GM19452 (cell line): ENCODE data around the gene SLC12A3.

Experiments used
- ATAC-seq: cut with Tn5 transposase; IDR thresholded peaks from one replicate; pipeline ENCODE4 v1.9.1; 2021; ENCODE audit not compliant: unreplicated experiment

SLC12A3 gene

DNA sequence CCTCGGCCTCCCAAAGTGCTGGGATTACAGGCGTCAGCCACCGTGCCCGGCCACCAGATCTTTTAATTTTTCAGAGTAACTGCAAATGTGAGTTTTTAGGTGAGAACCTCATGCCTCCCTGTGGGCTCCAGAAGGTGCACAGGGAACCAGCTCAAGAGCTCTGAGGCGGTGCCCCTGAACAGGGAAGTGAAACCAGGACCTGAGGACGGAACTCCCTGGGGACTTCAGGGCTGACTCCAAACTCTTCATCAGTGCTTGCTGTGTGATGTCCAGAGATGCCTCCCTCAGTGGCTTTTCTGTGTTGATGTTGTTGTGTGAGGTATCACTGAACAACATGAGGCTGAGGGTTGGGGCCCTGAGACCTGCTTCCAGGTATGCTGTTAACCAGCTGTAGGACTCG is 23.8 kb downstream of the SLC12A3 start:
- ATAC-seq: peak; percentile 76

DNA sequence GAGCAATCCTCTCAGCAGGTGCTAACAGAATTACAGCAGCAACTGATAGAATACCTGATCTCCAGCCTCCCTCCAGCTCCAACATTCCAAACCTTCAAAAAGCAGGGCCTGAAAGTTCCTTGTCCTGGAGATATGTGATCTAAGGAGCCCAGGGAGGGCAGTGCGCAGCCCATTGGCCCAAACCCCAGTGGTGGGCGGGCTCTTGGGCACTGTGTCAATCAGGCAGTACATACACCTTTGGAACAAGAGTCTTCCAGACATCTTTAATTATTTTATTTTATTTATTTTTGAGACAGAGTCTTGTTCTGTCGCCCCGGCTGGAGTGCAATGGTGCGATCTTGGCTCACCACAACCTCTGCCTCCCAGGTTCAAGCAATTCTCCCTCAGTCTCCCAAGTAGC is 24.2 kb downstream of the SLC12A3 start:
- ATAC-seq: no peak

DNA sequence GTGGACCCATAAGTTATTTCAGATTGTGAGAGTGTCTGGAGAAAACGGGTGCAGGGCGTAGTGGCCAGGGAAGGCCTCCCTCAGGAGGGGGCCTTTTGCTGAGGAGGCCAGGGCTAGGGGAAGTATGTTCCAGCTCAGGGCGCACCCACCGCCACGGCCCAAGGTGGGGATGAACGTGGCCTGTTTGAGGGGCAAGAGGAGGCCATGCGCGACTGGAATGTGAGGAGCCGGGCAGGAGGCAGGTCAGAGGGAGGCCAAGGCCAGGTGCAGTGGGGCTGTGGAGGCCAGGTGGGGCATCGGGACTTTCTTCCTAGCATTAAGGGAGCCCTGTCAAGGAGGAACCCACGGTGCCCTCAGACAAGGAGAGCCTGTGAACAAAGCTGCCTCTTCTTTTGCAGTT is 26.7 kb downstream of the SLC12A3 start:
- no peak for ATAC-seq

DNA sequence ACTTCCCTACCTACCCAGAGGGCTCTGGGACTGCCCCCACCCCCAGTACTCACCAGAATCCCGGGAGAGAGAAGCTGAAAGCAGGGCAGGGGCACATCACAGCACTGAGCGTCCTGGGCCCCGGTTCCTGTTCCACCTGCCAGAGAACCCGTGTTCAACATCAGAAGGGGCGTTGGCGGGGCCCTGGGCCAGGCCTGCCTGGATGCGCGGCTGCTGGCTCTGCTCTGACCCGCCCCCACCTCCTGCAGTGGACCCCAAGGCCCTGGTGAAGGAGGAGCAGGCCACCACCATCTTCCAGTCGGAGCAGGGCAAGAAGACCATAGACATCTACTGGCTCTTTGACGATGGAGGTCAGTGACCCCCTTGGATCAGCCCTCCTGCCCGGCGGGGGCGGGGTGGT is 27.7 kb downstream of the SLC12A3 start:
- ATAC-seq: no peak

DNA sequence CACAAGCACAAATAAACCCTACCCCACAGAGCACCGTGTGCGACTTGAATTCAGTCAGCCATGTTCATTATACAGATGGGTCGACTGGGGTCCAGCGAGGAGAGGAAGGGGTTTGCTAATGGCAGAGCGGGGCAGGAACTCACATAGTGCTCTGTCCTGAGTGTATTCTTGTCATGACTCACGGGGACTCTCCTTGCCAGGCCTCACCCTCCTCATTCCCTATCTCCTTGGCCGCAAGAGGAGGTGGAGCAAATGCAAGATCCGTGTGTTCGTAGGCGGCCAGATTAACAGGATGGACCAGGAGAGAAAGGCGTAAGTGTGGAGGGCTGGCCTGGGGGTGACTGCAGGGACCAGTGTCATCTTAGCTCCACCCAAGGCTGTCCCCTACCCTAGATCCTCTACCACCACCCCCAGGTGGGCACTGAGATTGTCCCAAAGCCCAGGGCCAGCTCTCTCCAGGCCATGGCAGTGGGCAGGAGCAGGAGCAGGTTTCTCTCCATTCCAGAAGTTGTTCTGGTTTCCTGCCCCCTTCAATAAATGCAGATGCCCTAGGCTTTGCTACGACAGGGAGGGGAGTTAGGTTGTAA is 29.4 kb downstream of the SLC12A3 start:
- no peak for ATAC-seq

DNA sequence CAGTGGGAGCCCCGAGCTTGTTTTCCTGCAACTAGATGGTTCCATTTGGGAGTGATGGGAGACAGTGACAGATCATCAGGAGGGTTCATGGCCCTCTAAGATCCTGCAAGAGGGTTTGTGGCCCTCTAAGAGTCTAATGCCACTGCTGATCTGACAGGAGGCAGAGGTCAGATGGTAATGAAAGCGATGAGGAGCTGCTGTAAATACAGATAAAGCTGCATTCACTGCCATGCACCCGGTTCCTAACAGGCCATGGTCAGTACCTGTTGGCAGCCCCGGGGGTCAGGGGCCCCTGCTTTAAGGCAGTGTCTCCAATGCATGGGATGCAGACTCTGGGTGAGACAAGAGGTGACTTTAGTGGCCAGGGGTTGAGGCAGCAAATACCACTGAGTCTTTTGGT is 30.8 kb downstream of the SLC12A3 start:
- ATAC-seq: no peak

DNA sequence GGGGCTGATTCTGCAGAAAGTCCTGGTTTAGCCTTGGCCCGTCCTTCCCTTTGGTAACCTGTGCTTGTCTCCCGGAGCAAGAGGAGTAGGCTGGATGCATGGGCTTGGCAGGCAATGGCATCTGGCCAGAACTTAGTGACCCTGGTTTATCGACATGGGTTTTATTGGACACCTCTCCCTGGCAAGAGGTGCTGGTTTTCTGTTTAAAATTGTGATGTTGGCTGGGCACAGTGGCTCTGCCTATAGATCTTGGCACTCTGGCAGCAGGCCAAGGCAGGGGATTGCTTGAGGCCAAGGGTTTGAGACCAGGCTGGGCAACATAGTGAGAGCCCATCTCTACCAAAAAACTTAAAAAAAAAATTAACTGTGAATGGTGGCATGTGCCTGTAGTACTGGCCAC is 31.2 kb downstream of the SLC12A3 start:
- no peak for ATAC-seq

DNA sequence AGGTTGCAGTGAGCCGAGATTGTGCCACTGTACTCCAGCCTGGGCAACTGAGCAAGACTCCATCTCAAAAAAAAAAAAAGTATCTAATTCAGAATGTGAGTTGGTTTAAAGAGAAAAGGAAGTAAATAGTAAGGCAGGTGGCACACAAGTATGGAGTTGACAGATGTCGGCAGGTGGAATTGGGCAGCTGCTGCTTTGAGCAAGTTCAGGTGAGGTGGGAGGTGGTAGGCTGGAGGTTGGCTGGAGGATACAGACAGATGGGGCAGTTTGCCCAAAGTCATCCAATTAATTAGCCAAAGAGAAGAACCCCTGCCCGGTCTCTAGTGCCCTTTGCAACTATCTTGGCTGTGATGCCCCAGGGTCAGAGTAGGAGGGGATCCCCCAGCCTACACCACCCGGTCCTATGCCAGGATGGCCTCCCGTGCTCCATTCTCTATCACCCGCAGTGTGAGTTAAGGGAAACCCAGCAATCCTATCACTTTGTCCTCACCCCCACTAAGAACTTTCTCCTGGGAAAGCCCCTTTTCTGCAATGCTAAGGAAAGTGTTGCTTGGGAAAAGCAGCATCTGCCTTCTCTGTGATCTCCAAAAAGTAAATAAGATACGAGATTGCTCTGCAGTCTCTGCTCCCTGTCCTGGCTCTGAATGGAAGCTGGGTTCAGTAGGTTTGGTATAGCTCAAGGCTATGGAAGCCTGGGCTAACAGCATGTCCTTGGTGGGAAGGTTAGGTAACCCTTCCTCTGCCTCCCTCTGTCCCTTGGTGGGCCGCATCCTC is 32.2 kb downstream of the SLC12A3 start:
- ATAC-seq: no peak

DNA sequence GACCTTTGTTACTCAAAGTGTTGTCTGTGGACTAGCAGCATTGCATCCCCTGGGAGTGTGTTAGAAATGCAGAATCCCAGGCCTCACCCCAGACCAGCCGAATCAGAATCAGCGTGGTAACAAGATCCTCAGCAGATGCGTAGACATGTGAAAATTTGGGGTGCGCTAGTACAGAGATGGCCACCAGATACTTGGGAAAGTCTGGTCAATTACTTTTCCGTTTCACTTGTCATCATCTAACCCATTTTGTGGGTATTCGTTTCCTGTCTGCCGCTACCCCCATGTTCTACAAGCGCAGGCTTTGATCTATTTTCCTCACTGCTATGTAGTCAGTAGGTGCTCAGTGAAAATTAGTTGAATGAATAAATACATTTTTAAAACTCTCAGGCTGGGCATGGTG is 33.8 kb downstream of the SLC12A3 start:
- ATAC-seq: peak; percentile 82

DNA sequence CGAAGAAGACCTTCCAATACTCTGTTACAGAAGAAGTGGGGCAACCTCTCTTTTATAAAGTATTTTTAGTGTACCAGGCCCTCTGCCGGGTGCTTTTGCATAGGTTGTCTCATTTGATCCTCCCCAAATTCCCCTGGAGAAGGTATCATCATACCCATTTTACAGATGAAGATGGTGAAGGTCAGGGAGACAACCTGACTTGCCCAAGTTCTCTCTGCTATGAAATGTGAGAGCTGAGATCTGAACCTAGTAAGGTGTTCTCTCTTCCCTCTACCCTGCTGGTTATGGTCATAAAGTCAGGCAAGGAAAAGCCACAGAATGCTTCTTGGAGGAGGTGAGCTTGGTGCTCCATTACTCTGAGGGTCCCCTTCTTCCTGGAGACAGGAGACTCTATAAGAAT is 38.9 kb downstream of the SLC12A3 start:
- no peak for ATAC-seq

DNA sequence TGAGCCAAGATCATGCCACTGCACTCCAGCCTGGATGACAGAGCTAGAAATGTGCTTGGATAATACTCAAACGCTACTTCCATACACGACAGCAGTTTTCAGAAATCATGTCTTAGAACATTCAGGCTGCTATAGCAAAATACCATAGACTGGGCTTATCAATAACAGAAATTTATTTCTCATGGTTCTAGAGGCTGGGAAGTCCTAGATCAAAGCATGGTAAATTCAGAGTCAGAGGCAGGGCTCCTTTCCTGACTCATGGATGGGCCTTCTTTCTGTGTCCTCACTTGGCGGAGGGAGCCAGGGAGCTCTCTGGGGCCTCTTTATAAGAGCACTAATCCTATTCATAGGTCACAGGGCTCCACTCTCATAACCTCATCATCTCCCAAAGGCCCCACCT is 42.4 kb downstream of the SLC12A3 start:
- no peak for ATAC-seq

DNA sequence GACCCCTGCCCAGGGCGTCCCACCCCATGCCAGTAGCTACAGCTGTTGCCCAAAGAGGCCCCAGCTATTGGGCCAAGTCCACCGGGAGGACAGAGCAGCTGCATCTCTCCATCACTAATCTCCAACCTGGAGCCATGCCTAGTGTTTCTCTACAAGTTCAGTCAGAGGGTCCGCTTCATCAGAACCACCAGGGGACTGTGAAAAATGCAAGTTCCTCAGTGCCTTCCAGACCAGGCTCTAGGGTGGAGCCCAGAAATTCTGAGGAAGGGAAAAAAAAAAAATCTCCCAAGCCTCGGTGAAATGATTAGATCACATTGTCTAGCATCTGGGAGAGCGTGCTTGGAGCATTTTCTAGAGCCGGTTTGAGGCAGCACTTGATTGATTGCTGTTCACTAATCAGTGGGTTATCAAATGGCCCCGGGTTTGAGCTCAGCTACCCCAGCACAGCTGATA is 44.5 kb downstream of the SLC12A3 start:
- no peak for ATAC-seq

DNA sequence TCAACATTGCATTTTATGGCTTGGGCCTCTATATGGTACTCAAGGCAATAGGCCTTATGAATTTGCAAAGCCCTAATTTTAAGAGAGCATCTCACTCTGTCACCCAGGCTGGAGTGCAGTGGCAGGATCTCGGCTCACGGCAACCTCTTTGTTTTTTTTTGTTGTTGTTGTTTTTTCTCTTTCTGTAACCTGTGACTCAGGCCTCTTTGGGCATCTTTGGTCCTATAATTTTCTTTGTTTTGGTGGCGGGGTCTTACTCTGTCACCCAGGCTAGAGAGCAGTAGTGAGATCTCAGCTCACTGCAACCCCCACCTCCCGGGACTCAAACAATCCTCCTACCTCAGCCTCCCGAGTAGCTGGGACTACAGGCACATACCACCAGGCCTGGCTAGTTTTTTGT is 45.1 kb downstream of the SLC12A3 start:
- no peak for ATAC-seq

DNA sequence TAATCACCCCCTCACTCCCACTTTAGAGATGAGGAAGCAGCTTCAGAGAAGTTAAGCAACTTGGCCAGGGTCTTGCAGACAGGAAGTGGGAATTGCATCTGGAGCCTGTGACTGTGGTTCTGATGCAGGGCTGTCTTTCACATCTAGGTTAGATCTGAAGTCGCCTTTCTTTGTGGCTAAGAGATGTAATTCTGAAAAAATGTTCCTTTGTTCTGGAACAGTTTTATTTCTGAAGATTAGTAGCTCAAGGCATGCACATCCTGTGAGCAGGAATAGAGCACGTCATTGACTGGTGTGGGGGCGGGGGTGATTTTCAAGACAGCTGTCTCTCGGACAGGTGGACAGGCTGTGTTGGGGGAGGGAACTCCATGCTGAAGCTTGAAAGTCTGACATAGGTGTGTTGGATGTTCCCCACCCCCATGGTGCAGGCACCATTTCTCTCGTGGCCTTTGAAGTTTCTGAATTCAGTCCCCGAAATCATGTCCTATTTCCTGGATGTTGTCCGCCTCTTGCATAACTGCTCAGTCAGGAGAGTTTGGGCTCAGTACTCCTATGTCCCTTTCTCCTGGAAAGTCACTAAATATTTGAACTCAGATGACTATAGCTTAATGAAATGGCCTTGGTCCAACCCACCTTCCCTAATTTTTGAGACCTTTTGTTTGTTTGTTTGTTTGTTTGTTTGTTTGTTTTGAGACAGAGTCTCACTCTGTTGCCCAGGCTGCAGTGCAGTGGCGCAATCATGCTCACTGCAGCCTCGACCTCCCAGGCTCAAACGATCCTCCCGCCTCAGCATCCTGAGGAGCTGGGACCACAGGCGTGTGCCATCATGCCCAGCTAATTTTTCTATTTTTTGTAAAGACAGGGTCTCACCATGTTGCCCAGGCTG is 45.9 kb downstream of the SLC12A3 start:
- no peak for ATAC-seq

DNA sequence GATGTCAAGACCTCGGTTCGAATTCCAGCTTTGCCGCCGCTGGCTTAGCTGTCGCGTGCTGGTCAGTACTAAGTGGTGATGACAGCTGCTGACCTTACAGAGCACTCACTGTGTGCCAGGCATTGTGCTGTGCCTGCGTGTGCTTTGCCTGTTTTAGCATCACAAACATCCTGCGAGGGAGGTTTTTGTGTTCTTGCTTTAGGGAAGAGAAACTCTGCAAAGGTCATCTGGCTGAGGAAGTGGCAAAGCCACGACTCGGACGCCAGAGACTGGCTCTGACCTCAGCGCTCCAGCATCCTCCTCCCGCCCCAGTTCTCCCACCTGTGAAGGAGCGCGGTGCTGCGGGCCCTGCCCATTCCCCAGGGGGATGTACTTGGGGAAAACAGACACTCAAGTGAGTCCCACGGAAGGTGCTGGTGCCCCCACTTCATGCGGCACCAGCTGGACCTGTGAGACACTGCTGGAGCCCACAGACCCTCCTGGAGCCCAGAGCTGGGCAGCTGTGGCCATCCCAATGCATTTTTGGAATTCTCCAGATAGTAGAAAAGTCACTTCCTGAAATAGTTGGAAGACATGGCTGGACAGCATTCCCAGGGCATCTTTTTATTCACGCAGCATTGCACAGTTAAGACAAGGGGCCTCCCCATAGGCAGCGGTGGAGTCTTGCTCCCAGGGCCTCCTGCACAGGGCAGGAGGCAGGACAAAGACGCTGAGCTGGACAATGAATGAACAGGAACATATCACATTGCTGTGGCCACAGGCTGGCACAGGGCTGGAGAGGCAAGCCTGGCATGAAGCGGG is 47.0 kb downstream of the SLC12A3 start:
- ATAC-seq: peak; percentile 78

DNA sequence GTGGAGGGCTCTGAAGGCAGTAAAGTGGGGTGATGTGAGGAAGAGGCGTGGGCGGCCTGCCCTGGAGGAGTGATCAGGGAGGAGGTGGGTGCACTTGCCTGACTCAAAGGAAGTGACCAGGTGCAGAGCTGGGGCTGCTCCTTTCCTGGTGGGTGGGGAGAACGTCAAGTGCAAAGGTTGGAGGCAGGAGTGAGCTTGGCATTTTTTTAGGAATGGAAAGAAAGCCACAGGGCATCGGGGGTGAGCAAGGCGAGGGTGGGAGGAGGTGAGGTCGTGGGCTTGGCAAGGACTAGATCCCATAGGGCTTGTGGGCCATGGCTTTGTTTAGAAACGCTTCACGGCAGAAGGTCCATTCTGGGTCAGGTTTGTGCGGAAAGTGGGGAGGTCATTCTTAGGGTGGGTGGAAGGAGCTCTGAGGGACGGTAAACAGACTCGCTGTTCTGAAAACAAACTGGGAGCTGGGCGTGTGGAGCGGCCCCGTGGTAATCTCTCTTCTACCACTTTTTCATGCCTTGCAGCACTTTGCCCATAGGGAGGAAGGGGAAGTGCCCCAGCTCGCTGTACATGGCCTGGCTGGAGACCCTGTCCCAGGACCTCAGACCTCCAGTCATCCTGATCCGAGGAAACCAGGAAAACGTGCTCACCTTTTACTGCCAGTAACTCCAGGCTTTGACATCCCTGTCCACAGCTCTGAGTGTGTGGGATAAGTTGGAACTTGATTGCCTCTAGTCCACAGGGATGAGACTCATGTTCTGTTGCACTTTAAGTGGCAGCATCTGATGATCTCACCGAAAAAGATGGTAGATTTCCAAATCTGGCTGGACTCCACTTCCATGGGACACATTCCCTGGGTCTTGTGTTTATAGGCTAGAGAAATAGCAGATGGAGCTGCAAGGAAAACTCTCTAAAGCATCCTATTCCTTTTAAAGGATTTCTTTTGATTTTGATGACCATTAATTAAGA is 48.0 kb downstream of the SLC12A3 start:
- no peak for ATAC-seq

DNA sequence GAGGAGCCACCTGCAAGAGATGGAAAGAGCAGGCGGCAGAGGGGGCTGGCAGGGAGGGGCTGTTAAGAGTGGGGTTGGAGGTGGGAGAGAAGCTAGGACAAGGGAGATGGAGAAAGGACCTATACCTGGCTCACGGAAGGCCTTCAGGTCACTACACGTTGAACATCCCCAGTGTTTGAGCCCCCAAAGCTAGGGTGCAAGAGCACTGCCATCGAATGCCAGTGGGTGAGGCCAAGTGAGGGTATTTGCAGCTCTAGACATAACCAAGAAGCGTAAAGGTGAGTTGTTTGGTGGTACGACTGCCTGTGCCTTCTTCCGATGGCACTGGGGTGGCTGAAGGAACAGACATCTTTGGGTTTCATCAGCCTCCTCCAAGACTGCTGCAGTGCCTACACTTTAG is 49.9 kb downstream of the SLC12A3 start:
- no peak for ATAC-seq

DNA sequence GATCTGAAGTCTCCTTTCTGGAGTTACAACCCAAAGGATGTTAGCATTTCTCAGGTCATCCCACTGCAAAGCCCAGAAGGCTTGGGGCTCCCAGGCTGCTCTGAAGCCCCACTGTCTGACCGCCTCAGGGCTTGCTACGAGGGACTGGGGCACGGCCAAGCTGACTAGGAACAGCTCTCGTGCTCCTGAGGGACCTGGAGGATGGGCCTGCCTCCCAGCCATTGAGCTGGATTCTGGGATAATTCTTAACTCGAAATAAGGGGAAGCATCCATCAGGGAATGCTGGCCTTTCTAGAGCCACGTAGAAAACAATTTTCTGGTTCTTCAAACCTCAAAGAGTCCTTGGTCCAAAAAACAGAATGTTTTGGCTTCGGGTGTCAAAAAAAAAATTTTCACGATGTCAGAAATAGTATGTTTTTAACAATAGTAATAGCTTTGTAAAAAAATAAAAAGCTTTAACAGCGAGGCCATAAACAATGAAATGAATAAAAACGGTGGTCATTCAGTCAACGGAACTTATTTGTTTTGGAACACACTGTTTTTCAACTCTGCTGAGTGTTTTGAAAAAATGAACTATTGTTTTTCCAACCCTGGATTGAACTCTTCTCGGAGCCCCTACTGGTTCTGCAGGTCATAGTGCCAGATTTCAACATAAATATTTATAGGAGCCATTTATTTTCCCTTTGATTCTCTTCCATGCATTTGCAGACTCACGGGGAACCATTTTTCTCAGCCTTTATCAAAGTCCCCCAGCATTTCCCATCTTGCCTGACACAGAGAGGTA is 50.5 kb downstream of the SLC12A3 start:
- ATAC-seq: no peak
